GM10248 (cell line): Measurements from ENCODE around the gene CD3E.

Experiments
- CTCF ChIA-PET: fragments of 300-600 bp; sonication (Branson Sonifier 250); formaldehyde crosslinking; extraction: SDS; loops from one replicate; lab custom pipeline; 2021; ENCODE audit warnings: antibody characterized with exemption; lab: Yijun Ruan, JAX
- POLR2A ChIA-PET: fragments of 350-650 bp; sonication (Branson Sonifier 250); formaldehyde crosslinking; extraction: SDS; loops from one replicate; lab custom pipeline; 2020; ENCODE audit warnings: antibody characterized with exemption; lab: Yijun Ruan, JAX
- DNase-seq: peaks from one replicate; pipeline ENCODE4 v3.0.0; 2012; ENCODE audit errors: extremely low spot score
- TF ChIP-seq, protein P1 (sequence below): IDR thresholded peaks from 2 replicates; pipeline ENCODE4 v1.5.1; 2012; ENCODE audit warnings: mild to moderate bottlenecking, low read depth; ENCODE audit errors: extremely low read depth, missing control alignments, control extremely low read depth

The CD3E gene

GRCh38 chr11:118325283-118325682, 20.8 kb downstream of the CD3E start:
- DNase-seq, result no peak
- POLR2A ChIA-PET, result no interaction called here
- CTCF ChIA-PET, result interaction anchor here (1.6 kb wide), 1 partner anchor 26 kb away, joined by 3 read pairs; no protein-coding TSS in a partner anchor
- TF ChIP-seq, protein P1, sequence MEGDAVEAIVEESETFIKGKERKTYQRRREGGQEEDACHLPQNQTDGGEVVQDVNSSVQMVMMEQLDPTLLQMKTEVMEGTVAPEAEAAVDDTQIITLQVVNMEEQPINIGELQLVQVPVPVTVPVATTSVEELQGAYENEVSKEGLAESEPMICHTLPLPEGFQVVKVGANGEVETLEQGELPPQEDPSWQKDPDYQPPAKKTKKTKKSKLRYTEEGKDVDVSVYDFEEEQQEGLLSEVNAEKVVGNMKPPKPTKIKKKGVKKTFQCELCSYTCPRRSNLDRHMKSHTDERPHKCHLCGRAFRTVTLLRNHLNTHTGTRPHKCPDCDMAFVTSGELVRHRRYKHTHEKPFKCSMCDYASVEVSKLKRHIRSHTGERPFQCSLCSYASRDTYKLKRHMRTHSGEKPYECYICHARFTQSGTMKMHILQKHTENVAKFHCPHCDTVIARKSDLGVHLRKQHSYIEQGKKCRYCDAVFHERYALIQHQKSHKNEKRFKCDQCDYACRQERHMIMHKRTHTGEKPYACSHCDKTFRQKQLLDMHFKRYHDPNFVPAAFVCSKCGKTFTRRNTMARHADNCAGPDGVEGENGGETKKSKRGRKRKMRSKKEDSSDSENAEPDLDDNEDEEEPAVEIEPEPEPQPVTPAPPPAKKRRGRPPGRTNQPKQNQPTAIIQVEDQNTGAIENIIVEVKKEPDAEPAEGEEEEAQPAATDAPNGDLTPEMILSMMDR, result no peak

DNA sequence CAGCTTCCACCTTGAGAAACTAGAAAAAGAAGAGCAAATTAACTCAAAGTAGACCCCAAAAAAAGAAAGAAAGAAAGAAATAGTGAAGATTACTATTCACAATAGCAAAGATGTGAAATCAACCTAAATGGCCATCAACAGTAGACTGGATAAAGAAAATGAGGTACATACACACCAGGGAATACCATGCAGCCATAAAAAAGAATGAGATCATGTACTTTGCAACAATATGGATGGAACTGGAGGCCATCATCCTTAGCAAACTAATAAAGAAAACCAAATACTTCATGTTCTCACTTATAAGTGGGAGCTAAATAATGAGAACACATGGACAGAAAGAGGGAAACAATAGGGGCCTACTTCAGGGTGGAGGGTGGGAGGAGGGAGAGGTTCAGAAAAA, 24.2 kb downstream of the CD3E start:
- TF ChIP-seq, protein P1, result no peak
- POLR2A ChIA-PET, result no interaction called here
- DNase-seq, result no peak
- CTCF ChIA-PET, result no interaction called here

DNA sequence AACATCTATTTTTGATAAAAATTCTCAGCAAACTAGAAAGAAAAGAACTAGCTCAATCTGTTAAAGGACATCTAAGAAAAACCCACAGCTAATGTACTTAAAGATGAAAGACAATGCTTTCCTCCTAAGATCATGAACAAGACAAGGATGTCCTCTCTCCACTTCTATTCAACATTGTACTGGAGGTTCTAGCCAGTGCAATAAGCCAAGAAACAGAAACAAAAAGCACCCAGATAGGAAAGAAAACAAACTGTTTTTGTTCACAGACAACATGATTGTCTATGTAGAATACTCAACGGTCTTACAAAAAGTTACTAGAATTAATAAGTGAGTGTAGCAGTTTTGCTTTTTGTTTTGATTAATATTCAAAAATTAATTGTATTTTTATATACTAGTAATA, 30.2 kb downstream of the CD3E start:
- TF ChIP-seq, protein P1, result no peak
- no peak for DNase-seq
- ChIA-PET POLR2A (no interaction called here), CTCF (no interaction called here)

DNA sequence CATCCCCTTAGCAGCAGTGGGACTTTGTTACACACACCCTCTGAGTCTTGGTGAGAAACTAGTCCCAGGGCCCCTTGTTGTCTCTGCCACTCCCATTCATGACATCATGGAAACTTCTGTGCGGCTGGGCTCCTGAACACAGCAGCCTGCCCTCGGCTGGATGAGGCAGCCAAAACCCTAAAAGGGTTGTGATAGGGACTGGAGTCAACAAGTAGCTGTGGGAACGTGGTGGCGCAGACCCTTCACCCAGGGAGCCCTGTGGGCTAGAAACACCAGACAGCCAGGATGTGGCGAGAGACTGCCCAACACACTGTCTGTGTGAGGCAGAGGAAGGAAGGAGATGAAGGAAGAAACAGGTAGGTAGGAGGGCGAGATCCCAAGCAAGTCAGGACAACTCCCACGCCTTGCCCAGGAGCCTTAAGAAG, 34.1 kb downstream of the CD3E start:
- DNase-seq, result peak; percentile 68
- TF ChIP-seq, protein P1, result no peak
- CTCF ChIA-PET, result interaction anchor here (1.3 to 1.8 kb wide), 5 partner anchors 10 to 140 kb away, joined by 3 to 7 read pairs (median 4); no protein-coding TSS in a partner anchor
- POLR2A ChIA-PET, result no interaction called here

DNA sequence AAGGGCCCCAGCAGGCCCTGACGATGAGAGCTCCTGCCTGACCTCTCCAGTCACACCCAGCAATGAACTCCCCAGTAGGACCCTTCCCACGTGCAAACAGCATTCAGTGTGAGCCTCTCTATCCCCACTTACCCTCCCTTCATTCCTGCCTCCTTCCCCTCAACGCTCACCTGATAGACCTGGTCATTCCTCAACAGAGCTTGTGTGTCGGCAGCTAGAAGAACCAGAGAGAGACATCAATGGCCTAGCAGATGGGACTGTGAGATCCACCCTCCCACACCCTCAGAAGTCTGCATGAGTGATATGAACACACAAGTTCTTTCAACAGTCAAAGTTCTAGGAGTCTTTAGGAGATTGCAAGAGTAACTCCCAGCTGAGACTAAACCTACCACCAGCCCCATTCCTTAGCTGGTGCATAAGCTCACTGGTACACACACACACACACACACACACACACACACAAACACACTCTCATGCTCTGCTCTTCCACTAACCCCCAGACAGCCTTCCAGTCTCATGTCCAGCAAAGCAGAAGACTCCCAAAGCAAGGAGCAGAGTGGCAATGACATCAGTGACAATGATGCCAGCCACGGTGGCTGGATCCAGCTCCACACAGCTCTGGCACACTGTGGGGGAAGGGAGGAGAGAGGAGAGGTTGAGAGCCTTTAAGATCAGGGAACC, 34.9 kb downstream of the CD3E start:
- POLR2A ChIA-PET, result no interaction called here
- no peak for DNase-seq
- TF ChIP-seq, protein P1, result no peak
- CTCF ChIA-PET, result interaction anchor here (0.9 to 1.8 kb wide), 6 partner anchors 9 to 141 kb away, joined by 3 to 7 read pairs (median 4); partner anchors contain the start of gene UBE4A

DNA sequence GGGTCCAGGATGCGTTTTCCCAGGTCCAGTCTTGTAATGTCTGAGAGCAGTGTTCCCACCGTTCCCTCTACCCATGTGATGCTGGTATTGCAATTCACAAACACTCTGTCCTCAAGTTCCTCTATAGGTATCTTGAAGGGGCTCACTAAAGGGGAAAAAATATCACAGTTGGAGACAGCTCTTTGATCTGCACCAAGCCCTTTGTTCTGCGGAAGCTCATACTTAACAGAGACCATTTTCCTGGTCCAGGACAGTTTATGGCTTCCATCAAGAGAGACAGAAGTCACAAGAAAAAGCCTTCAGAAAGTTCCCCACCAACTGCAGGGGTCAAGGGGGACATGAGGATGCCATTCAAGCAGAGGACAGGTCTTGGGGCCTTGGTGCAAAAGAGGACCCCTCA, 35.9 kb downstream of the CD3E start:
- TF ChIP-seq, protein P1, result no peak
- ChIA-PET POLR2A (no interaction called here), CTCF (interaction anchor here (1.5 to 2.3 kb wide), 4 partner anchors 13 to 142 kb away, joined by 4 to 7 read pairs (median 6); no protein-coding TSS in a partner anchor)
- DNase-seq, result no peak
